Activated naive CD4-positive, alpha-beta T cell treated with anti-CD3 and anti-CD28 coated beads for 36 hours (primary cell): ENCODE measurements around the gene SNUPN. TPM values are rescaled to one million over a fixed set of nuclear protein-coding genes. Genes with fewer than 3 reads are reported as not detected.

Source experiments
- CTCF ChIA-PET: fragments of 350-600 bp; sonication (Branson Sonifier 250); formaldehyde crosslinking; loops from one replicate; lab custom pipeline; 2021; ENCODE audit warnings: antibody characterized with exemption; lab: Charles Lee
- DNase-seq: peaks from one replicate; pipeline ENCODE4 v3.0.0-alpha.2; 2020
- H3K27ac Mint-ChIP-seq: one replicate; pipeline ENCODE4 v1.8.0; 2021; ENCODE audit warnings: mild to moderate bottlenecking, mixed read lengths
- H3K27me3 Mint-ChIP-seq: one replicate; pipeline ENCODE4 v1.8.0; 2021; ENCODE audit warnings: low read depth, mixed read lengths
- H3K36me3 Mint-ChIP-seq: one replicate; pipeline ENCODE4 v1.8.0; 2021; ENCODE audit warnings: low read depth, mixed read lengths
- H3K4me1 Mint-ChIP-seq: one replicate; pipeline ENCODE4 v1.8.0; 2021; ENCODE audit warnings: low read depth, mixed read lengths
- H3K4me3 Mint-ChIP-seq: one replicate; pipeline ENCODE4 v1.8.0; 2021; ENCODE audit warnings: mild to moderate bottlenecking, moderate library complexity, mixed read lengths
- H3K9me3 Mint-ChIP-seq: one replicate; pipeline ENCODE4 v1.8.0; 2021; ENCODE audit warnings: mixed read lengths
- intact Hi-C: fragments of 100-400 bp; cut with micrococcal nuclease; formaldehyde crosslinking; loops from one replicate; pipeline ENCODE4 v1.15.1; 2023
- total RNA-seq, 2 experiments: library from RNA; stranded (reverse); gene quantifications; one replicate each; pipeline ENCODE4 v1.2.3, GENCODE V29; 2021

Gene SNUPN
- 10 to 100 TPM; 28.5 to 33.1 TPM for total RNA-seq

DNA sequence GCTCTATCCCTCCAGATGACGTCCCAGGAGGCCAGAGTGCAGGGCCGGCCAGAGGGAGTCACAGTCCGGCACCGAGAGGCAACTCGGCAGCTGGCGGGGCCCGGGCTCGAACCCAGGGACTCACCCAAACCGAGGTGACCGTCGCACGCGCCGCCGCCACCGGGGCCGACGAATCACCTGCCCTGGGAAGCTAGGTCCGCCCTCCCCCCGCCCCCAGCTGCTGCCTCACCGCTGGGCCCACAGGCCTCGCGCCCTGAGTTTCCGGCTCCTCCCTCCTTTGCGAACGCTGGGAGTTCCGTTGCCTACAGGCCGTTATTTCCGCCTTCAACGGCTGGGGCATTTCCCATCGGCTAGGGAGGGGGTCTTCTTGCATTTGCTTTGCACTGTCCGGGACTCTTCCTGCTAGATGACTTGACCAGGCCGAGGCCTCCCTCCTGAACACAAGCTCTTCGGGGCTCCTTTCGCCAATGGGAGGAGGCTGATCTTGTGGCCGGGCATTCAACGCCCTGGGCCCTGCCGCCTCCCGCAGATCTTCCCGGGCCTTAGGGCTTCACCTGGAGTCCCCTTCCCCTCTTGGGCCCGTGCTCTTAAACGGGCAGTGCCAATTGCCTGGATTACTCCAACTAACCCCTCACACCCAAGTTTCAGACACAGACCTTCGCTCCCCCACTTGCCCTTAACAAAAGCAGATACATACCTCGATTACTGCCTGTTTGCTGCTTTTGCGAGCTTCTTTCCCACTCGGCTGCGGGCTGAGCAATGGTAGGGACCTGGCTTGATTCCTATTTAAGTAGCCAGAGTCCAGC lies at the start of gene SNUPN:
Gene SNUPN (minus strand): TSS at position 184 of the 806 bp plus-strand sequence. CDS start 4,674 bp downstream, outside the sequence.
- Mint-ChIP-seq H3K9me3 (no peaks in the 10 kb centered on the region), H3K36me3 (peaks cover 6% of the 10 kb centered on the region), H3K27ac (peak within 1 kb of the TSS; percentile 99), H3K27me3 (no peaks in the 10 kb centered on the region), H3K4me3 (peak within 1 kb of the TSS; percentile 95), H3K4me1 (peaks cover 41% of the 10 kb centered on the region)
- CTCF ChIA-PET = interaction anchor here (0.7 to 2.7 kb wide), 7 partner anchors 9 to 258 kb away, joined by 3 to 24 read pairs (median 5); partner anchors contain the start of genes IMP3, MAN2C1 and SNX33
- intact Hi-C loops = loop anchor here (1.0 to 10.0 kb wide), 7 partner anchors 15 to 1164 kb away; partner anchors contain the start of genes CSK, IMP3, MAN2C1 and PTPN9
- DNase-seq = peak; percentile 98

DNA sequence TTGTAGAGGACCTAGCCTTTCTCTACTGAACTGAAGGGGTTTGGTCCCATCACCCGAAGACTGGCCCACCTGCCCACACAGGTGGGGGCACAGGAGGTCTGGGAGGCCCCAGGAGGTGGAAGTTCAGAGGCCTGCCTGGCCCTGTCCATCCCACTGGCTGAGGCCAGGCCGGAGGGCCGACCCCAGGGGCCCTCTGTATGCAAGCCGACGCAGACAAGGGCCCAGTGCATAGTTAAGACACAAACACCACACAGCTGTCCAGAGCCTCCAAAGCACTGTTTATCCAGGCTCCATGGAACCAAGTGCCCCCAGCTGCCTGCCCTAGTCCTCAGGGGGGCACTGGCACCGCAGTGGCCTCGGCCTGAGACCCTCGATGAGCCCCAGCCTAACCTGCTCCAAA lies 48.8 kb upstream of the SNUPN start:
- no peak for DNase-seq
- H3K4me3 Mint-ChIP-seq = no peak overlapping the region
- H3K9me3 Mint-ChIP-seq = no peaks in the 10 kb centered on the region
- H3K27ac Mint-ChIP-seq = no peak overlapping the region
- no peaks in the 10 kb centered on the region for H3K36me3 Mint-ChIP-seq
- no peaks in the 10 kb centered on the region for H3K27me3 Mint-ChIP-seq
- H3K4me1 Mint-ChIP-seq = no peaks in the 10 kb centered on the region
- CTCF ChIA-PET = interaction anchor here (0.7 kb wide), 1 partner anchor 305 kb away, joined by 3 read pairs; no protein-coding TSS in a partner anchor
- intact Hi-C loops = no loop called here

DNA sequence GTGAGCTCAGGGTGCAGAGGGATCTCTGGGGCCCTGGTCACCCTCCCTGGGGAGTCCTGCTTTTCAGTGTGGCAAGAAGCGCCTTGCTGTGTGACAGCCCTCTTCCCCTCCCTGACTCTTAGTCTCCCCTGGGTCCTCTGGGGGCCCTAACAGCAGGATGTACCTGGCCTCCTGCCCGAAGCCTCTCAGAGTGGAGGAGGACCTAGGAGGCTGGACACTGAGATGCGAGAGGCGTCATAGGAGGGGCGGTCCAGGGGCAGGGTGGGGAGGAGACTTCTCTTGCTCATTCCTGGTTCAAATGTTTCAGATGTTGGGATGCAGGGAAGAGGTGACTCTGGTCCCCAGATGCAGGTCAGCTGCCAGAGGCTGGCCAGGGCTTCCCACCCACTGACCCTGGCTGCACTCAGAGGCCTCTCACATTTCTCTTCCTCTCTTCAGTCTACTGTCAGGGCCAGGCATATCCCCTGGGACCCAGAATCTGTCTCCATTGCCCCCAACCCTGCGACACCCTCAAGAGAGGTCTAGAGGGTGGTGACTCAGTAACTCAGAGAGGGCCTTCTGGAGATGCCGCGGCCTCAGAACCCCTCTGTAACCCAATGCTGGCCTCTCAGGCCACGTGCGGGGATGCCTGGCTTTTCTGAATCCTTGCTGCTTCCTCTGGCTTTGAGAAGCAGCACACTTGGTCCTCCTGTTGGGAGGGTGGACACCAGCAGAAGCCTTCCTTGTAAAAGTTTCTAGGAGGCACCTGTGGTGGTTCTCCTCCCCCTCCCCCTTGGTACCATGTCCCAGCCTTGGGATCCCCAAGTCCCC lies 48.1 kb upstream of the SNUPN start:
- intact Hi-C loops = no loop called here
- H3K9me3 Mint-ChIP-seq = no peaks in the 10 kb centered on the region
- no peaks in the 10 kb centered on the region for H3K36me3 Mint-ChIP-seq
- CTCF ChIA-PET = no interaction called here
- no peaks in the 10 kb centered on the region for H3K27me3 Mint-ChIP-seq
- DNase-seq = no peak
- H3K27ac Mint-ChIP-seq = no peak overlapping the region
- H3K4me3 Mint-ChIP-seq = no peak overlapping the region
- H3K4me1 Mint-ChIP-seq = no peaks in the 10 kb centered on the region

DNA sequence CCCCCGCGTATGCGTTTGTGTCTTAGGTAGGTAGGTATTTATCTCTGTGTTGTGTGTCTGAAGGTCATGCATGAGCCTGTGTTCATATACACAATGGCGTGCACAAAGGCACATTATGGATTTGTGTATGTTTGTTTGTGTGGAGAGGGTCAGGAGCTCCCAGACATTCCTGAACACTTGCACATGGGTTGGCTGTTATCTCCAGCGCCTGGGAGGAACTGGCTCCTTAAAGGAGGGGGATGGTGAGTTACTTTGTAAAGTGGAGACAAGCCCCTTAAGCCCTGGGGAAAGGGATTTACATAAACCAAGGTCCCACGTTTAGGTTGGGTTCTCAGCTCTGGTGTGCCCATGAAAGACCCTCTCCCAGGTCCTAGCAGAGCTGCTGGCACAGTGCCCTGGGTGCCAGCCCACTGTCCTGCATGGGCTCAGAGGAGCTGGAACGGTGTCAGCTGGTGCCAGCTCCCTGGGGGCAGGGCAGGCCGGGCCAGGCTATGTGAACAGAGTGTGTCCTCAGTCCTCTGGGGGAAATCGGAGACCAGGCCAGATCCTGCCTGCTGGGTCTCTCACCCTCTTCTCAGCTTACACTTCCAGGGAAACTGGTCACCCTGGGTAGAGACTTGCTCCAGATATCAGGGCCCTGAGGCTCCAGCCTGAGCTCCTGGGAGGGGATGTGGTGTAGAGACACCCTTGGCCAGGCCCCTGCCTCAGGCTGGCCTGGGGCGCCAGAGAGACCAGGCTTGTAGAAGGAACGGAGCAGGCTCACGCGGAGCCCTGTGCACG lies 47.3 kb upstream of the SNUPN start:
- Mint-ChIP-seq H3K36me3 (no peaks in the 10 kb centered on the region), H3K9me3 (no peaks in the 10 kb centered on the region), H3K4me1 (no peaks in the 10 kb centered on the region), H3K27me3 (no peaks in the 10 kb centered on the region), H3K27ac (no peak overlapping the region), H3K4me3 (no peak overlapping the region)
- DNase-seq = no peak
- CTCF ChIA-PET = no interaction called here
- intact Hi-C loops = no loop called here

DNA sequence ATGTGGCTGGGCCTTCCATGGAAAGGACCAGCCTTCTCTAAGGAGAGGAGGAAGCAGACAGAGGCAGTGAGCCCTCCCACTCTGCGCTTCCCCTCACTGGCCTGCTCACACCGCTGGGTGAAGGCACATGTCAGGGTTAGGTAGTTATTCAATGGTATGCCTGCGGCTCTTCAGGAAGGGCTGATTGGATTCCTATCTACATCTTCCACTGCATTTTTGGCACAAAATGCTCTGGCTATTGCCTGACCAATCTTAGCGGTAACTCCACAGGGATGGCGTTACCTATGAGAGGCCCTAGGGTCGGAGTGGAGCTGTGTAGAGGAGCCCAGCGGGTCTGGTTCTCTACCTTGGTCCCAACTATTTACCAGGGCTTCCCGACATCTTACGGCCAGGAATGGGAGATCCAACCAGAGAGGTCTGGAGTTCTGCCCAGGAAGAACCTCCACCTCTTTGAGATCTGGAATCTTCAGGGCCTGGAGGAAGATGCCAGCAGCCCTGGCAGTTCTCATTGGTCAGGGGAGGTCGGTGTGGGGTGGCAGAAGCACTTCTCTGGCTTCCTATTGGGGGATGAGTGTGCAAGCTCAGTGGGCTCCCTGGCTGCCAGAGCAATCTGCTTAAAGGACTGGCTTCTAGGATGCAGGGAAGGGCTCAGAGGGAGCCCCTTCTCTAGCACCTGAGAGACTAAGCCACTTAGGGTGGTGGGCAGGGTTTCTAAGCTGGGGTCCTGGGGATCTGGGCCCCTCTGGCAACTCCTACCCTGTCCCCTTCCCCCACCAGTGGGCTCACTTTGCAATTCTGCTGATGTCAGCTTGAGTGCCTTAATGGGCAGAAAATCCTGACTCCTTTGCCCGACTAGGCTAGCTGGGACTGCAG lies 46.4 kb upstream of the SNUPN start:
- Mint-ChIP-seq H3K27me3 (no peaks in the 10 kb centered on the region), H3K36me3 (no peaks in the 10 kb centered on the region), H3K27ac (no peak overlapping the region), H3K9me3 (no peaks in the 10 kb centered on the region), H3K4me1 (no peaks in the 10 kb centered on the region), H3K4me3 (no peak overlapping the region)
- CTCF ChIA-PET = interaction anchor here (1.4 kb wide), 2 partner anchors 14 to 65 kb away, joined by 3 read pairs; no protein-coding TSS in a partner anchor
- DNase-seq = no peak
- intact Hi-C loops = no loop called here

DNA sequence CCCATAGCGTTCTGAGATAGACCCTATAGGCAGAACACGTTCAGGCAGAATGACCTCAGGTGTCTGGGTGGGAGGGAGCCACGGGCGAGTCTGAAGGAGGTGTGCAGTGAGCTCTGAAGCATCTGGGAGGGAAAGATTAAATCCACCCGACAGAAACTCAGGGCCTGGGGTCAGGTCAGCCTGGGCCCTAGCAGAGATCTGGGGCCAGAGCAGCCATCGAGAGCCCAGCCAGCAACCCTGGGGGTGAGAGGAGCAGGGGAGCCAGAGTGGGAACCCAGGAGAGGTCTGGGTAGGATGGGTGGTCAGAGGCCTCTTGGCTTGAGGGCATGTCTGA lies 44.3 kb upstream of the SNUPN start:
- Mint-ChIP-seq H3K27me3 (no peaks in the 10 kb centered on the region), H3K36me3 (no peaks in the 10 kb centered on the region), H3K27ac (no peak overlapping the region), H3K4me3 (no peak overlapping the region), H3K4me1 (no peaks in the 10 kb centered on the region), H3K9me3 (no peaks in the 10 kb centered on the region)
- intact Hi-C loops = no loop called here
- CTCF ChIA-PET = no interaction called here
- no peak for DNase-seq

DNA sequence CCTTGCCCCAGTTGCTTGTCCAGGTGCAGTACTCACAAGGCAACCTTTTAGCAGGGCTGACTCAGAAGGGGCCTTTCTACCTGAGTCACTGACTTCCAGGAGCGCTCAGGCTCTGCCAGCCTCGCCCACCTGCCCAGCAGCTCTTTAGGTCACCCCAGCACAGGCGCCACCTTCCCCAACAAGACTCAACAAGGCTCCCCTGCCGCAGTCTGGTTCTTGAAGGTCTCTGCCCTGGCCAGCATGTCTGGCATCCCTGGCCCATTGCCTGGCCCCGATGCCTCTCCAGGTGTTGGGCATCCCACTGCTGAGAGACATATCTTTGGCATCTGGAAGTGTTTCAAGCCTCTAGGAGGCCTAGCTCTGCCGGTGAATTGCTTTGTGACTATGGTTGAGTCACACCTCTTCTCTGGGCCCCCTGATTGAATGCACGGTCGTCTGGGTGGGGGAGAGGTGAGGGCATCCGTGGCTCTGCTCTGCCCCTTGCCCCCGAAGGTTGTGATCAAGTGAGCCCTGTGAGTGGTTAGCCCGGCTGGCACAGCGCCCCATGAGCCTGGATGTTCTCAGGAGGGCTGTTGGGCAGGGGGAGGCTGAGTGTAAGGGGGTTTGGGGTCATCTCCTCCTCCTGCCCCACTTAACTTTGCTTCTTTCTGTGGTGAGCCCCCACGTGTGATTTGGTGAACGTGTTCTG lies 43.8 kb upstream of the SNUPN start:
- Mint-ChIP-seq H3K27ac (no peak overlapping the region), H3K4me1 (no peaks in the 10 kb centered on the region), H3K4me3 (no peak overlapping the region), H3K27me3 (no peaks in the 10 kb centered on the region), H3K36me3 (no peaks in the 10 kb centered on the region), H3K9me3 (no peaks in the 10 kb centered on the region)
- CTCF ChIA-PET = interaction anchor here (0.9 kb wide), 1 partner anchor 12 kb away, joined by 4 read pairs; no protein-coding TSS in a partner anchor
- no peak for DNase-seq
- intact Hi-C loops = no loop called here

DNA sequence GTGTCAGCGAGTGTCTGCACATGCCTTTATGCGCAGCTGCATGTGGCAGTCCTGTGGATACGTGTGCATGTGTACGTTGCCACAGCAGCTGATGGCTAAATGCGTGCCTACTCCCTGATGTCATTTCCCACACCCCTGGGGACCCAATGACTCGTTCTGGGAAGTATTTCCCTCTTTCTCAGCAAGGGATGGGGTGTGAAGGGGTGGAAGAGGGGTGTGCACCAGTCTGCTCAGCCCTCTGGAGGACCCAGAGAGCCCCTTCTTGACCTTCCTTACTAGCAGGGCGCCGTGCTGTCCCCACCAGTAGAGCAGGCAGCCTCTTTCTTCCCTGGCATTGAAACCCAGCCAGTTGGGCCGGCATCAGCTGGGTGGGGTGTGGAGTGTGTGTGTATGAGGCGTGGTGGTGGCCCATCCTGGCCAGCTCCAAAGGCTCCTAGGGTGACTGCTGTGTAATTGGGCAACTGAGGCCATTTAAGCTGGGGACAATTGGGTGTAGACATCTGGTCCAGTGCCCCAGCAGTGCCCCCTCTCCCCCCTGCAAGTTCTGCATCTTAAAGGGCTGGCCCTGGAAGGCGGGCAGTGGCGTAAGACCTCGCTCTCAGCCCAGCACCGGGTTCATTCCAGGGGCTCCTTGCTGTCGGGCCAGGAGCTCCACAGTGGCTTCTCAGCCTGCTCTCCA lies 41.4 kb upstream of the SNUPN start:
- Mint-ChIP-seq H3K27ac (no peak overlapping the region), H3K4me1 (no peaks in the 10 kb centered on the region), H3K9me3 (no peaks in the 10 kb centered on the region), H3K4me3 (no peak overlapping the region), H3K36me3 (no peaks in the 10 kb centered on the region), H3K27me3 (no peaks in the 10 kb centered on the region)
- no peak for DNase-seq
- intact Hi-C loops = no loop called here
- CTCF ChIA-PET = no interaction called here

DNA sequence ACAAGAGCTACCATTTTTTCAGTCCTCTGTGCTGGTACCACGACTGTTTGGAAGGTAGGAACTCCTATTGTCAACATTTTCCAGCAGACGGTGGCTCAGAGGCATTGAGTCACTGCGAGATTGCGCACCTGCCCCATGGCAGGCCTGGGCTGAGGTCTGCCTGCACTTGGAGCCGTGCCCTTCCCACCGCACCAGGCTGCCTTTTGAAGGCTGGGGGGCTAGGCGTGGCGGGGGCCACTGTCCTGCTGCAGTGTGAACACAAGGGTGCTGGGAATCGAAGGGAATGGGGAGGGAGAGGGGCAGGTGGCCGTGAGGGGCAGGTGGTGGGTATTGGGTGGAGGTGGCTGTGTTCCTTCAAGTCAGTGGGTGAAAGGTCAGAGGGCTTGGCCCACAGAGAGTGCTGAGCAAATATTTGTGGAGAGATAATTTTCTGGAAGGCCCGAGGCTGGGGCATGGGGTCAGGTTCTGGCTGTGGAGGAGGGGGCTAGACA lies 38.5 kb upstream of the SNUPN start:
- Mint-ChIP-seq H3K9me3 (no peaks in the 10 kb centered on the region), H3K4me1 (no peaks in the 10 kb centered on the region), H3K27me3 (no peaks in the 10 kb centered on the region), H3K27ac (no peak overlapping the region), H3K4me3 (no peak overlapping the region), H3K36me3 (no peaks in the 10 kb centered on the region)
- no peak for DNase-seq
- CTCF ChIA-PET = no interaction called here
- intact Hi-C loops = no loop called here

DNA sequence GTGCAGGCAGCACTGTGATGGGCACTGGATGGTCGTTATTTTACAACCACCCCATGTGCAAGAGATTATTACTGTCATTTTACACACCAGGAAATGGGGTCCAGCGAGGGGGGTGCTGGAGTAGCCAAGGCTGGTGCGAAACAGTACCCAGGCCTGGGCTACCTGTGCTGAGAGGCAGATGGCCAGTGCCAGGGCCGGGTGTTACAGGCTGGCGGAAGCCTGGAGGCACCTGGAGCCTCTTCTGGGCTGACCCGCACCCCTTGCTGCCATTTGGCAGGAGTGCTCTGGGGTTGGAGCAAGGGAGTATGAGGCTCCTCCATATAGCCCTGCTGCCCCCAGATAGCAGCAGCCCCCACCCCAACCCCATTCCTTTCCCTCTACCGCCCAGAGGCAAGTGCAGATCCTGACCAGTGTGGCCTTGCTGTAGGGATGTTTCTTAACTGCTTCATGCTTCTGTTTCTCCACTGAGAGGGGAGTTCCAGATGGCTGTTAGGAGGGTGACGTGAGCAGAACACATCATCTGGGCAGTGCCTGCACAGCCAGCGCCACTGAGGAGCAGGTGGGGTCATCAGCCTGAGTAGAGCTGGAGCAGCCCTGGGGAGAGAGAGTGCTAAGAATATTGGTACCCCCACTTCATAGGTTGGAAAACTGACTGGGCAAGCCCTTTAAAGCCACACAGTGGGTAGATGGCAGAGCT lies 37.4 kb upstream of the SNUPN start:
- CTCF ChIA-PET = no interaction called here
- Mint-ChIP-seq H3K27ac (no peak overlapping the region), H3K4me1 (no peaks in the 10 kb centered on the region), H3K36me3 (no peaks in the 10 kb centered on the region), H3K27me3 (no peaks in the 10 kb centered on the region), H3K4me3 (no peak overlapping the region), H3K9me3 (no peaks in the 10 kb centered on the region)
- intact Hi-C loops = no loop called here
- no peak for DNase-seq
